ENCODE data around the gene CARNS1. TPM values are rescaled to one million over a fixed set of nuclear protein-coding genes. Genes with fewer than 3 reads are reported as not detected.

The CARNS1 gene
- total RNA-seq, 4 donors from 2014 or later, result 0.09 to 0.76 (median 0.25) TPM

DNA sequence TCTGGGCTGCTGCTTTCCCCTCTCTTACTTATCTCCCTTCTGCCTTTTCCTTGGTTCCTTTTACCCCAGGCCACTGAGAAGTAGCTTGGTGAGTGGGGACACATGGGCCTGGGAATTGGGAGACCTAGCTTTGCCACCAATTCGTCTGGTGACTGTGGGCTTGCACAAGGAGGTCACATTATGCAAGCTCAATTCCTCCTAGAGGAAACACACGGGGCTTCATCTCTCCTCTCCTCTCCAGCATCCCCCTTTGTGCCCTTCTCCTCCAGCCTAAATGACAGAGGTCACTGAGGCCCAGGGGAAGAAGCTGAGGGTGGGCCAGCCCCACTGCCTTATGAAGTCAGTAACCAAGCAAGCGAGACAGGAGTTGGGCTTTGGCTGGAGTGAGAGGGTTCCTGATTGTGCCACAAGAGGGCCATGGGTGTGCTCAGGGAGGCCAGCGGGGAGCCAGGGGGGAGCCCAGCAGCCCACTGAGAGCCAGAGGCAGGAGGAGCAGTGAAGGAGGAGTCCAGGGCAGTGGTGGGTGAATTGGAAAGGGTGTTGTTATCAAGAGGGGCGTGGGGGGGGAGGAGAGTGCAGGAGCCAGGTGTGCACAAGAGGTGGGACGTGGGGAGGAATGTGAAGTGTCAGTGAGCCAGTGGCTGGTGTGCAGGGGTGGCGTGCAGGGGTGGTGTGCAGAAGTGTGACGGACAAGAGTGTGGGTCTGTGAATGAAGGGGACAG is 44.1 kb upstream of the CARNS1 start:
- 33 to 41% methylated on average over 6 to 7 of the region's 8 CpGs for WGBS, 2 donors
- H3K36me3 ChIP-seq, result no peaks in the 10 kb centered on the region
- H3K4me3 ChIP-seq, result peak overlapping the region in 3 of 4 donors; percentile 57 to 98 (median 85)
- H3K9me3 ChIP-seq, result no peaks in the 10 kb centered on the region
- peak overlapping the region; percentile 82 to 98 (median 92) for H3K27ac ChIP-seq
- TF ChIP-seq, protein P1, sequence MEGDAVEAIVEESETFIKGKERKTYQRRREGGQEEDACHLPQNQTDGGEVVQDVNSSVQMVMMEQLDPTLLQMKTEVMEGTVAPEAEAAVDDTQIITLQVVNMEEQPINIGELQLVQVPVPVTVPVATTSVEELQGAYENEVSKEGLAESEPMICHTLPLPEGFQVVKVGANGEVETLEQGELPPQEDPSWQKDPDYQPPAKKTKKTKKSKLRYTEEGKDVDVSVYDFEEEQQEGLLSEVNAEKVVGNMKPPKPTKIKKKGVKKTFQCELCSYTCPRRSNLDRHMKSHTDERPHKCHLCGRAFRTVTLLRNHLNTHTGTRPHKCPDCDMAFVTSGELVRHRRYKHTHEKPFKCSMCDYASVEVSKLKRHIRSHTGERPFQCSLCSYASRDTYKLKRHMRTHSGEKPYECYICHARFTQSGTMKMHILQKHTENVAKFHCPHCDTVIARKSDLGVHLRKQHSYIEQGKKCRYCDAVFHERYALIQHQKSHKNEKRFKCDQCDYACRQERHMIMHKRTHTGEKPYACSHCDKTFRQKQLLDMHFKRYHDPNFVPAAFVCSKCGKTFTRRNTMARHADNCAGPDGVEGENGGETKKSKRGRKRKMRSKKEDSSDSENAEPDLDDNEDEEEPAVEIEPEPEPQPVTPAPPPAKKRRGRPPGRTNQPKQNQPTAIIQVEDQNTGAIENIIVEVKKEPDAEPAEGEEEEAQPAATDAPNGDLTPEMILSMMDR (IDR thresholded peaks at IDR 0.05), result peak in 4 of 6 experiments; percentile 33 to 59 (median 48)
- TF ChIP-seq POLR2A (IDR thresholded peaks at IDR 0.05), result no peak
- intact Hi-C loops (cut with DNase I), result no loop called here
- peaks cover 0 to 11% (median 0%) of the 10 kb centered on the region in 4 donors for H3K27me3 ChIP-seq
- no peak for DNase-seq
- peaks cover 57 to 87% (median 62%) of the 10 kb centered on the region in 3 donors for H3K4me1 ChIP-seq

DNA sequence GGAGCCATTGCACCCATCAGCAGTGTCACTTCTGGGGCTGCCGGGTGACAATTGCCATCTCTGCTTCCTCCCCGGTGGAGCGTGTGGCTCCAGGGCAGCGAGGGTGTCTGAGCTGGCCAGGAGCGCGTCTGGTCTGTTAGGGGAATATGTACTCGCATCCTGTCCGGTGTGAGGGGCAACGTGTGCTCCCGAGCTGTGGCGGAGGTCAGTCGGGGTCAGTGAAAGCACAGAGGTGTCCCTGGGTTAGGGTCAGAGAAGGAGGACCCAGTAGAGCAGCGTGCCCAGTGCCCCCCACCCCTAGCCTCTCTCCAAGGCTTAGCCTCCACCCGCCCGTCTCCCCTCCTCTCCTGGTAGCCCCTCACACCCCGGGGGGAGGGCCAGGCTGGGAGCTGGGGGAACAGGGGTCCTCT is 43.6 kb upstream of the CARNS1 start:
- no peak for DNase-seq
- intact Hi-C loops (cut with DNase I), result no loop called here
- 17 to 33% methylated on average over 4 to 9 of the region's 16 CpGs for WGBS, 2 donors
- H3K27ac ChIP-seq, result peak overlapping the region; percentile 82 to 98 (median 92)
- peaks cover 51 to 81% (median 58%) of the 10 kb centered on the region in 3 donors for H3K4me1 ChIP-seq
- peaks cover 0 to 11% (median 0%) of the 10 kb centered on the region in 4 donors for H3K27me3 ChIP-seq
- H3K36me3 ChIP-seq, result no peaks in the 10 kb centered on the region
- H3K4me3 ChIP-seq, result peak overlapping the region; percentile 57 to 98 (median 75)
- no peak for TF ChIP-seq POLR2A (IDR thresholded peaks at IDR 0.05)
- TF ChIP-seq, protein P1 (IDR thresholded peaks at IDR 0.05), result no peak
- no peaks in the 10 kb centered on the region for H3K9me3 ChIP-seq

DNA sequence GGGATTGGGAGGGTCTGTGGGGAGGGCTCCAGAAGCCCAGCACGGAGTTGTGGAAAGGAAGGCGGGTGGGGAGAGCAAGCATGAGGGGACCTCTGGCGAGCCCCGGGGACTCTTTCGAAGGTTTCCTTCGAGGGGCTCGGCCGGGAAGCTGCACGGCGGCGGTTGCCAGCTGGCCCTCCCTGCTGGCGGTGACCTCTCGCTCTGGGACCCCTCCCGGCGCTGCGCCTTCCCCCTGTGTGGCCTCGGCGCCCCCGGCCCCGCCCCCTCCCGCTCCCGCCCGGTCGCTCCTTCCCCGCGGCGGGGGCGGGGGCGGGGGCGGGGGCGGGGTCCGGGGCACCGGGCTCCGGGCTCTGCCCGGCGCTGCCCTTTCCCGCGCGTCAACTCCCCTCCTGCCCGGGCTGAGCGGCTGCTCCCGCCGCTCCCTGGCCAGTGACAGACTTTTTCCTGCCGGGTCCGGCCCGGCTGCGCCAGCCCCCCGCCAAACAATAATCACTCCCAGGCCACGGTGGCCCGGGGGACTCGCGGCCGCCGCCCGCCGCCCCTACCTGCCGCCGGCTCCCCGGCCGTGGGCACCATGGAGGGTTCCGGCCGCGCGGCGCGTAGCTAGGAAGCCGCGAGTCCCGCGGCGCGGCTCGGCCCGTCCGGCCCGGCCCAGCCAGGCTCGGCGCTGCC is 43.0 kb upstream of the CARNS1 start:
- no CpG with 5 or more reads among the region's 78 CpGs for WGBS, 2 donors
- H3K36me3 ChIP-seq, result no peaks in the 10 kb centered on the region
- H3K4me3 ChIP-seq, result peak overlapping the region; percentile 57 to 98 (median 75)
- TF ChIP-seq, protein P1 (IDR thresholded peaks at IDR 0.05), result no peak
- peak in 1 of 4 donors; percentile 11 for TF ChIP-seq POLR2A (IDR thresholded peaks at IDR 0.05)
- H3K4me1 ChIP-seq, result peaks cover 46 to 76% (median 53%) of the 10 kb centered on the region in 3 donors
- intact Hi-C loops (cut with DNase I), result no loop called here
- H3K27ac ChIP-seq, result peak overlapping the region; percentile 82 to 98 (median 92)
- H3K27me3 ChIP-seq, result peaks cover 0 to 11% (median 0%) of the 10 kb centered on the region in 4 donors
- H3K9me3 ChIP-seq, result no peaks in the 10 kb centered on the region
- DNase-seq, result no peak

- Histone ChIP-seq H3K4me1 (peaks cover 41 to 69% (median 46%) of the 10 kb centered on the region in 3 donors), H3K27me3 (peaks cover 0 to 11% (median 0%) of the 10 kb centered on the region in 4 donors), H3K36me3 (no peaks in the 10 kb centered on the region), H3K4me3 (peak within 1 kb of the TSS; percentile 57 to 98 (median 75)), H3K27ac (peak within 1 kb of the TSS; percentile 82 to 98 (median 92)), H3K9me3 (no peaks in the 10 kb centered on the region)
- 0% methylated on average over 6 to 15 of the region's 76 CpGs for WGBS, 2 donors
- peak in 1 of 4 donors; percentile 32 for TF ChIP-seq POLR2A (IDR thresholded peaks at IDR 0.05)
- TF ChIP-seq, protein P1 (IDR thresholded peaks at IDR 0.05), result no peak
- DNase-seq, result no peak
- intact Hi-C loops (cut with DNase I), result no loop called here
Measured at GRCh38 chr11:67372993-67373647, 42.4 kb upstream of the CARNS1 start, which contains the start of gene CLCF1. TSS of gene CLCF1 (minus strand) at chr11:67373598. CDS start at chr11:67373539, 59 bp downstream.

Data from esophagus squamous epithelium (tissue), 5 donors.